Measurements from ENCODE around the gene COL24A1.
"Not testable (repeated sequence)": the region's sequence is repeated elsewhere in the genome, so short reads cannot be mapped to it uniquely, and the experiment has no call there.

COL24A1 gene

GRCh38 chr1:86071870-86072269, 84.7 kb downstream of the COL24A1 start:
- DNase-seq = not testable (repeated sequence)

- no peak for DNase-seq
Observed at GRCh38 chr1:86069757-86070145, 86.8 kb downstream of the COL24A1 start.

GRCh38 chr1:86068841-86069756, 87.5 kb downstream of the COL24A1 start:
- no peak for DNase-seq

- DNase-seq = peak; percentile 57
Observed at GRCh38 chr1:86068271-86068721, 88.3 kb downstream of the COL24A1 start.

GRCh38 chr1:86067626-86068025, 88.9 kb downstream of the COL24A1 start:
- DNase-seq = no peak

GRCh38 chr1:86064899-86065298, 91.7 kb downstream of the COL24A1 start:
- no peak for DNase-seq

GRCh38 chr1:86063721-86064120, 92.9 kb downstream of the COL24A1 start:
- DNase-seq = no peak

- DNase-seq = no peak
Observed at GRCh38 chr1:86062453-86062852, 94.1 kb downstream of the COL24A1 start.

- no peak for DNase-seq
Observed at GRCh38 chr1:86061551-86061990, 95.0 kb downstream of the COL24A1 start.

GRCh38 chr1:86054396-86054795, 102.2 kb downstream of the COL24A1 start:
- no peak for DNase-seq

- no peak for DNase-seq
Observed at GRCh38 chr1:86052948-86053698, 103.4 kb downstream of the COL24A1 start.

GRCh38 chr1:86035101-86035500, 121.5 kb downstream of the COL24A1 start:
- no peak for DNase-seq

- DNase-seq = no peak
Observed at GRCh38 chr1:86030180-86030579, 126.4 kb downstream of the COL24A1 start.

GRCh38 chr1:86018283-86018923, 138.2 kb downstream of the COL24A1 start:
- DNase-seq = peak; percentile 26

GRCh38 chr1:86016076-86016759, 140.4 kb downstream of the COL24A1 start:
- no peak for DNase-seq

GRCh38 chr1:86015375-86015774, 141.2 kb downstream of the COL24A1 start:
- no peak for DNase-seq

- DNase-seq = peak; percentile 22
Observed at GRCh38 chr1:86000601-86001000, 156.0 kb downstream of the COL24A1 start.

GRCh38 chr1:85998105-85998855, 158.3 kb downstream of the COL24A1 start:
- no peak for DNase-seq

GRCh38 chr1:85992791-85993190, 163.8 kb downstream of the COL24A1 start:
- no peak for DNase-seq

- no peak for DNase-seq
Observed at GRCh38 chr1:85991261-85991660, 165.3 kb downstream of the COL24A1 start.

- DNase-seq = no peak
Observed at GRCh38 chr1:85984636-85985035, 171.9 kb downstream of the COL24A1 start.

- no peak for DNase-seq
Observed at GRCh38 chr1:85983316-85983715, 173.3 kb downstream of the COL24A1 start.

Data from right hindlimb (tissue), 1 donor.